NCI-H2171 (cell line): ENCODE measurements around the gene PAK4.
"Not testable (repeated sequence)": the region's sequence is repeated elsewhere in the genome, so short reads cannot be mapped to it uniquely, and the experiment has no call there.

ENCODE experiments used
- DNase-seq: peaks from one replicate; lab custom pipeline; 2025; lab: John Stamatoyannopoulos, UW

The PAK4 gene

GRCh38 chr19:39125554-39126311 lies at the start of gene PAK4:
PAK4 (plus strand) TSS chr19:39125786; CDS start chr19:39169554, 43,768 bp downstream.
- DNase-seq: peak; percentile 98

DNA sequence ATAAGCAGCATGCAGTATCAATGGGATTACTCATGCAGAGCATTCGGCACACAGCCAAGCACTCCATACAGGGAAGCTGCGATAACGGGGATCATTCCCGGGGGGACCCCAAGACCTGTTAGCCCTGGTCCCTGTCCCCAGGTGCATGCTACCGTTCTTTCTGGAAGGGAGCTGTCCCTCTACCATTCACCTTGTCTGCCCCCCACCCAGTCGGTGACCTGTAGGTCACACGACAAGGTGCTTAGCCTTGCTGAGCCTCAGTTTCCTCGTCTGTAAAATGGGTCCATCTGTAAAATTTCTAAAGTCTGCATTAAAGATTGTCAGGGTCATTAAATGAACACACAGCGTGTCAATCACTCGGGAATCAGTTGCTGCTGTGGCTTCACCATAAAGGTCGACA lies 48.3 kb upstream of the PAK4 start:
- DNase-seq: no peak

- no peak for DNase-seq
Measured at GRCh38 chr19:39078436-39079200, 47.0 kb upstream of the PAK4 start.

GRCh38 chr19:39080431-39080830 lies 45.2 kb upstream of the PAK4 start:
- no peak for DNase-seq

DNA sequence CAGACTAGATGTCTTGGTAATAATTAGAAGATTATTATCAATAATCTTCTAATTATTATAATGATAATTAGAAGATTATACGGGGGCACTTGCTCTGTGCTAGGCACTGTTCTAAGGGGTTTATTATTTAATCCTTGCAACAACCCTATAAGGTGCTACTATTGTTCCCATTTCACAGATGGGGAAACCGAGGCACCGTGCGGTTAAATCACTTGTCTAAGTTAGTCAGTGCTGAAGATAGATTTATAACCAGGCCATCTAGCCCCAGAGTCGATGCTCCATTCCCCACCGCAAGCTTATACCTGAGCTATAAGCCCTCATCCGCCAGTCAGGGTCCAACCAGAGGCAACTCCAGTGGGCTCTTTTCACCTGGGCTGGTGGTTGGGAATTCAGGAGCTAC lies 43.4 kb upstream of the PAK4 start:
- DNase-seq: no peak

GRCh38 chr19:39082745-39083598 lies 42.6 kb upstream of the PAK4 start:
- no peak for DNase-seq

- no peak for DNase-seq
Measured at GRCh38 chr19:39083599-39083982, 42.0 kb upstream of the PAK4 start.

DNA sequence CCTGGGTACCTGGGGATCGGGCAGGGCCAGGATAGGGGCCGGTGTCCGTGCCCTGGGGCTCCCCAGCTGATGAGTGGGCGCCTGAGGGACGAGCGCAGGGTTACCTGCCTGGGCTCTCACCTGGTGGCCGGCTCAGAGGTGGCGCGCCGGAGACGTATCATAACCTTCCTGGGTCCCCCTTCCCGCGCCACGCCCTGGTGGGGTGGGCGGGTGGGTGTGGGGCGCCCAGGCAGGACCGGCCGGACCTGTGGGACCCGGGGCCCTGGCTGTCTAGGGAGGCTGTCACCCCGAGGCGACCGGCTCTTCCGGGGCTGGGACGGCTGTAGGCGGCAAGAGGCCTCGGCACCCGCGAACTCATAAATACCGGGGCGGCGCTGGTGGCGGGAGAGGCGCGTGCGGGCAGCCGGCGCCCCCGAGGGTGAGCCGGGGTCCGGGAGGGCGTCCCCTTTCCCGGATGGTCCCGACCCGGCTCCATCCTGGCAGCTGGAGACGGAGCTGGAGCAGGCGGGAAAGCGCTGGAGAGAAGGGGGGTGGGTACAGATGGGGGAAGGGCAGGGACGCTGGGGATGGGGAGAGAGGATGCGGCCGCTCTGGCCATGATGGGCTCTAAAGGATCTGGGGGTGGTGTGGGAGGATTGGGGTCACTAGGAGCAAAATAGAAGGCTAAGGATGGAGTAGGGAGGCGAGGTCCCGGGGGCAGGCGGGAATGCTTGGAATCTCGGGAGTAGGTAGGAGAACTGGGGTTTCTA lies 41.4 kb upstream of the PAK4 start, which contains the start of gene ACP7:
TSS of gene ACP7 (plus strand) at position 386 of the 749 bp plus-strand sequence. CDS start 902 bp downstream, outside the sequence.
- no peak for DNase-seq

DNA sequence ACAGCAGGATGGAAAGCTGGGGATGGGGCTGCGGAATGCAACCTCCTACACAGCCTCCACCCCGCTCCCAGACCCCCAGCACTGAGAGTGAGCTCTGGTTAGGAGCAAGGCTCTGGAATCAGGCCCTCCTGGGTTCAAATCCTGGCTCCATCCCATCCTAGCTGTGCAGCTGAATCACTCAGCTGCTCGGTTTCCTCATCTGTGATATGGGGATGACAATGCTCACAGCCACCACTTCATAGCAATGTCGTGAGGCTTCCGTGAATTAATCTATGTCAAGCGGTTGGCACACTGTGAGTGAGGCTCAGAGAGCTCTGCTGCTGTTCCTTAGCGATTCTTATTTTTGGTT lies 40.9 kb upstream of the PAK4 start:
- DNase-seq: no peak

GRCh38 chr19:39085392-39085791 lies 40.2 kb upstream of the PAK4 start:
- DNase-seq: no peak

GRCh38 chr19:39086386-39086785 lies 39.2 kb upstream of the PAK4 start:
- DNase-seq: no peak

DNA sequence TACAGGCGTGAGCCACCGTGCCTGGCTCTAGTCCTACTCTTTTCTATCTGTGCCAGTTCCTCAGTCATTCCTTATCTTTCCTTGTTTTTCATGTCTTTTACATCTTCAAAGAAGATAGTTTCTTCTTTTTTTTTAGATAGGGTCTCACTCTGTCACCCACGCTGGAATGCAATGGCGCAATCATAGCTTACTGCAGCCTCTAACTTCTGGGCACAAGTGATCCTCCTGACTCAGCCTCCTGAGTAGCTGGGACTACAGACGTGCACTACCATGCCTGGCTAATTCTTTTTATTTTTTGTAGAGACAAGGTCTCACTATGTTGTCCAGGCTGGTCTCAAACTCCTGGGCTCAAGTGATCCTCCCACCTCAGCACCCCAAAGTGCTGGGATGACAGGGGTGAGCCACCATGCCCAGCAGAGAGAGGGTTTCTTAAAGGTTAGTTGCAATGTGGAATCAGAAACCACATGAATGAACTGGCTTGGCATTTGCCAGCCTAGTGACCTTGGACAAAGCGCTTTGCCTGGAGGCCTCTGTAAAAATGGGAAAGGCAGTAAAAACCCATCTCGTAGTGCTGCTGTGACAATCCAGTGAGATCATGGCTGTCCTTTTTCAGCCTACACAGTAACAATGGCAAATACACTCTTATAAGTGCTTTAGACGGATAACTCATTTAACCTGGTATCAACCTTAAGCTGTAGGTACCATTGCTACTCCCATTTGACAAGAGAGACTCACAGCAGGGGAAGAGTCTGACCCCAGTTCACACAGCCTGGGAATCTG lies 37.5 kb upstream of the PAK4 start:
- no peak for DNase-seq

DNA sequence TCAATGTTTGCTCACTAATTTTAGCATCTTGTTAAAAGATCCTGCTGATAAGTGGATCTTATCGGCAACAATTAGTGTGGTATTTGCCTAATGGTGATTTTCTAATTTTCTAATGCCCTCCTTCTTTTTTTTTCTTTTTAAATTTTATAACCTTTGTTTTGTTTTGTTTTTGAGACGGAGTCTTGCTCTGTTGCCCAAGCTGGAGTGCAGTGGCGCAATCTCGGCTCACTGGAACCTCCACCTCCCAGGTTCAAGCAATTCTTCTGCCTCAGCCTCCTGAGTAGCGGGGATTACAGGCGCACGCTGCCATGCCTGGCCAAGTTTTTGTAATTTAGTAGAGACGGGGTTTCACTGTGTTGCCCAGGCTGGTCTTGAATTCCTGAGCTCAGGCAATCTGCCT lies 35.6 kb upstream of the PAK4 start:
- not testable (repeated sequence) for DNase-seq

DNA sequence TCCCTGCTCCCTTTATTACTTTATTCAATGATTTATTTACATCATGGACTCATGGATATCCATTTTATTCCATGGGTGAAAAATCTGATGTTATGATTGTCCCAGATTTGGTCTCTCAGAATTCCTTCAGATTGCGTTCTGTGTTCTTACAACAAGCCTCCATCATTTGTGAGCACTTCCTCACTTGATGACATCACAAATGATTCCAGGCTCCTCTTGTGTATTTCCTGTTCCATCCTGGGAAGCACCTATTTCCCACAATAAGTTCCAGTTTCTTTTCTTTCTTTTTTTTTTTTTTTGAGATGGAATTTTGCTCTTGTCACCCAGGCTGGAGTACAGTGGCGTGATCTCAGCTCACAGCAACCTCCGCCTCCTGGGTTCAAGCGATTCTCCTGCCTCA lies 34.7 kb upstream of the PAK4 start:
- DNase-seq: no peak

DNA sequence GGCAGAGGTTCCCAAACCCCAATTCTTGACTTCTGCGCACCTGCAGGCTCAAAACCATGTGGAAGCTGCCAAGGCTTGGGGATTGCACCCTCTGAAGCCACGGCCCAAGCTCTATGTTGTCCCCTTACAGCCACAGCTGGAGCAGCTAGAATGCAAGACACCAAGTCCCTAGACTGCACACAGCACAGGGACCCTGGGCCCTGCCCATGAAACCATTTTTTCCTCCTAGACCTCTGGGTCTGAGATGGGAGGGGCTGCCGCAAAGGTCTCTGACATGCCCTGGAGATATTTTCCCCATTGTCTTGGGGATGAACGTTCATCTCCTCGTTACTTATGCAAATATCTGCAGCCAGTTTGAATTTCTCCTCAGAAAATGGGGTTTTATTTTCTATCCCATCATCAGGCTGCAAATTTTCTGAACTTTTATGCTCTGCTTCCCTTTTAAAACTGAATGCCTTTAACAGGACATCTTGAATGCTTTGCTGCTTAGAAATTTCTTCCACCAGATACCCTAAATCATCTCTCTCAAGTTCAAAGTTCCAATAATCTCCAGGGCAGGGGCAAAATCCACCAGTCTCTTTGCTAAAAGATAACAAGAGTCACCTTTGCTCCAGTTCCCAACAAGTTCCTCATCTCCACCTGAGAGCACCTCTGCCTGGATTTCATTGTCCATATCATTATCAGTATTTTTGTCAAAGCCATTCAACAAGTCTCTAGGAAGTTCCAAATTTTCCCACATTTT lies 29.6 kb upstream of the PAK4 start:
- DNase-seq: not testable (repeated sequence)

- no peak for DNase-seq
Measured at GRCh38 chr19:39097299-39097698, 28.3 kb upstream of the PAK4 start.

DNA sequence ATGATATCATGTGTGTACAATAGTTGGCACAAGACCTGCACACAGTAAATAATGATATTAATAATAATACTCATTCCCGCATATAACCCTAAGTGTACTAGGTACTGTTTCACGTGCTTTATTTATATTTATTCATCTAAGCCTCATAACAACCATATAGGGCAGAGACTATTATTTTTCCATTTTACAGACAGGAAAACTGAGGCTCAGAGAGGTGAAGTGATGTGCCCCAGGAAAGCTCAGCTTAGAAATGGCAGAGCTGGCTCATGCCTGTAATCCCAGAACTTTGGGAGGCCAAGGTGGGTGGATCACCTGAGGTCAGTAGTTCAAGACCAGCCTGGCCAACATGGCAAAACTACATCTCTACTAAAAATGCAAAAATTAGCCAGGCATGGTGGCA lies 27.9 kb upstream of the PAK4 start:
- DNase-seq: no peak

DNA sequence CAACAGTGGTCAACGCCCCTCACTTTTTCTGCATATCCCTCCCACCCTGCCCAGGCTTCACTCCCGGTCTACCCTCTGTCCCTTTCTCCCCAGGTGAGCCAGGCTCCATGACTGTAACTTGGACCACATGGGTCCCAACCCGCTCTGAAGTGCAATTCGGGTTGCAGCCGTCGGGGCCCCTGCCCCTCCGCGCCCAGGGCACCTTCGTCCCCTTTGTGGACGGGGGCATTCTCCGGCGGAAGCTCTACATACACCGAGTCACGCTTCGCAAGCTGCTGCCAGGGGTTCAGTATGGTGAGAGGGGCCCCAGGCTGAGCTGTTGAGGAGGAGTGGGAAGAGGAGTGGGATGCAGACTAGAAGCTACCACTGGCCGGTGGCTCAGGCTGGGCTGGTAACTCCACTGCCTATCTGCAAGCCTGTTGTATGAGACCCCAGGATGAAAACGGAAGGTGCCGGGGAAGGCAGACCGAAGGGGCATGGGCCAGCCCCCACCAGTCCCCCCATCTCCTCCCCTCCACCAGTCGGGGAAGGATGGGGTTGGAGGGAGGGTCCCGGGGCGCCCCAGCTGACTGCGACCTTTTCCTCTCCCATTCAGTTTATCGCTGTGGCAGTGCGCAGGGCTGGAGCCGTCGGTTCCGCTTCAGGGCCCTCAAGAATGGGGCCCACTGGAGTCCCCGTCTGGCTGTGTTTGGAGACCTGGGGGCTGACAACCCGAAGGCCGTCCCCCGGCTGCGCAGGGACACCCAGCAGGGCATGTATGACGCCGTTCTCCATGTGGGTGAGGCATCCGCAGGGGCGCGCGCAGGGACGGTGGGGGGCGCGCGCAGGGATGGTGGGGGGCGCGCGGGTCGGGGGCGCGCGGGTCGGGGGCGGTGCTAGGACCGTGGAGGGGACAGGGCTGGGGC lies 27.0 kb upstream of the PAK4 start:
- no peak for DNase-seq

GRCh38 chr19:39099341-39099740 lies 26.2 kb upstream of the PAK4 start:
- DNase-seq: no peak
